Hypothalamus (tissue), 51 donors: ENCODE data around the gene LHB.

Experiments
- DNase-seq, 51 donors: peaks; one replicate each; lab custom pipeline; 2025; lab: John Stamatoyannopoulos, UW

Gene LHB

DNA sequence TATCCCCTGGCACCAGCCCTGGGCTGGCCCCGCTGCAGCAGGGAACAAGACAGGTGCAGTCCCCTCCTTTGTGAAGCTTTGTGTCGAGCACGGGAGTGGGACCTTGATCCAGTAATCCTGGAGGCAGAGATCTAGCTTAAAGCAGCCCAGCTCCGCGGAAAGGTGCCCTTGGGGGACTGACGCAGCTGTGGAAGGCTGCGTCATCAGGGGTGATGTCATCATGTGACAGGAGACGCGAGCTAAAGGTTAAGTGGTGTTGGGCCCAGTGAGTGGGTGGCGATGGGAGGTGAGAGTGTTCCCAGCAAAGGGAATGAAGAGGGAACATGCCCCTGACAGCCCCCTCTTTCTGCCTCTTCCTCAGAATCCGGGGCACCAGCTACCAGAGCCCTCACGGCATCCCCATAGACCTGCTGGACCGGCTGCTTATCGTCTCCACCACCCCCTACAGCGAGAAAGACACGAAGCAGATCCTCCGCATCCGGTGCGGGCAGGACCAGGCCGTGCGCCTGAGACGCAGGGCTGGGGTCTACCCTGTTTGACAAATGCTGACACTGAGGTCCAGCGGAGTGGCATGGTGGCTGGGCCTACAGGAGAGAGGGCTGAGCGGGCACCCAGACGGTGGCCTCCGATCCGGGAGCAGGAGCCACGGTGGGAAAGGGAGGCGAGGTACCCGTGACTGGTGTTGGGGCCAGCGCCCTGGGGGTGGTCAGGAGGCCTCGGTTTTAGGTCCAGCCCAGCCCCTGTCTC lies 2.6 kb downstream of the LHB start:
- no peak for DNase-seq

DNA sequence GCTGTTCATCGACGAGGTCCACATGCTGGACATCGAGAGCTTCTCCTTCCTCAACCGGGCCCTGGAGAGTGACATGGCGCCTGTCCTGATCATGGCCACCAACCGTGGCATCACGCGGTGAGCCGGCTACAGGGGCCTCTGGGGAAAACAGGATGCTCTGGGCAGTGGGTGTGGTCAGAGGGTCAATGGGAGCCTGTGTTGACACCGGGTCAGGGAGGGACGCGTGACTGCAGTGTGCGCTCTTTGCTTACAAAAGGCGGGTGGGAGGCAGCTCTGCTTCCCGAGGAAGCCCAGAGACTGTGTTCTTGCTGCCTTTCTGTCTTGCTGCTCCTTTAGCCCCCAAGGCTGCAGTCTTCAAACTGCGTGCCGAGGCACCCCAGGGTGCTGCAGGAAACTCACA lies 5.7 kb downstream of the LHB start:
- DNase-seq = no peak

DNA sequence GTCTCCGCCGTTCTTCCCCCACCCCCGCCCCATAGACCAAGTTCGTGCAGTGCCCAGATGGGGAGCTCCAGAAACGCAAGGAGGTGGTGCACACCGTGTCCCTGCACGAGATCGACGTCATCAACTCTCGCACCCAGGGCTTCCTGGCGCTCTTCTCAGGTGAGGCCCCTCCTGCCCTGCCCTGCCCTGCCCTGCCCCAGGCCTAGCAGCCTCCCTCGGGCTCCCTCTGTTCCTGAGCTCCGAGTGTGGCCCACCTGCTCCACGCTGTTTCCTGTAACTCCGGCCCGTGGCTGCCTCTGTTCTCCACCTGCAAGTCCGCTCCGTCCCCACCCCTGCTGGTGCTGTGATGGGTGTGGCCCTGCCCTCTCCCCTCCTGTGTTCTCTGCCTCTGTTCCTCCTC lies 6.4 kb downstream of the LHB start:
- DNase-seq = no peak

DNA sequence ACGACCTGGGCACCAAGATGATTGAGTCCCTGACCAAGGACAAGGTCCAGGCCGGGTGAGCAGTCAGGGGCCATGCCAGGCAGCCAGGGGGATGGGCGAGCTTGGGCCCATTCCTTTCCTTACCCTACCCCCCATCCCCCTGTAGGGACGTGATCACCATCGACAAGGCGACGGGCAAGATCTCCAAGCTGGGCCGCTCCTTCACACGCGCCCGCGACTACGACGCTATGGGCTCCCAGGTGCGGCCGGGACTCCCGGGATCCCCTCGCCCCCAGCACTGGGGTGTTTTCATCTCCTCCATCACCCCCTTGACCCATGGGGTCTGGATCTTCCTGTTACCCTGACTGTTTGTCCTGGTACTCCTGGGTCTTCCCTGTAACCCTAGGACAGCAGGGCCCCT lies 7.1 kb downstream of the LHB start:
- DNase-seq = no peak

DNA sequence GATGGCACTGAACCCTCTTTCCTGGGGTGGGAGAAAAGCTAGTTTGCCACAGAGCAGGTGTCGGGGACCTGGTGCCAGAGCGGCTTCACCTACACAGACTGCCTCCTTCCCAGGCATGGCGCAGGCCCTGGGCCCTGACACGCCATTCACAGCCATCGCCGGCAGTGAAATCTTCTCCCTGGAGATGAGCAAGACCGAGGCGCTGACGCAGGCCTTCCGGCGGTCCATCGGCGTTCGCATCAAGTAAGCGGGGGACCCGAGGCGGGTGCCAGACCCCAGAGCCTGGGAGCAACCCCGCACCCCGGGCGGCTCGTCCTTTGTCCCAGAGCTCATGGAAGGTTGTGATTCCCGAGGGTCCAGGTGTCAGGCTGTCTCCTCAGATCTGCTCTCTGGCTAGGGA lies 10.0 kb downstream of the LHB start:
- no peak for DNase-seq

DNA sequence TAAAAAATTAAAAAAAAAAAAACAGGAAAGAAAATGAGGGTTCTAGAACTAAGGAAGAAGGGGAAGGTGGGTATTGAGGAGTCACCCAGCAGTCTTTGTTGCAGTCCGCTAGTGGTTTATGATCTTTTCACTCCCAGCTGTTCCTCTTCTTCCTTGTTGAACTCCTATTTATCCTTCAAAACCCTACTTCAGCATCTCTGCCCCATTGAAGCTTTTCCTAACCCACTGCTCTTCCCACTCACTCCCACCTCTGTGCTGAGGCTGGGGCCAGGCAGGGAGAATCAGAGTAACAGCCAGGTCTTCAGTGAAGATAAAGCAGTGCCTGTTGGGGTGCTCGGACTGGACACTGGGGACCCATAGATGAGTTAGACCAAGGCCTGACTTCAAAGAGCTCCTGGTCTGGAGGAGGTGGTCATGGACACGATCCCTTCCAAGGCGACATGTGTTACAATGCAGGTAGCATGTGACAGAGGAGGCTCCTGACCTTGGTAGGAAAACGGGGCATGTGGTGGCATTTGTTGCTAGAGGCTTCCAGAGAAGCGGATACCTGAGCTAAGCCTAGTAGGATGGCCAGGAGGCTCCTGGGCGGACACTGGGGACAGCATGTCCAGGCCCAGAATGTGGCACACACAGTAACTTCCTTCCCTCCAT lies 11.8 kb downstream of the LHB start:
- DNase-seq = no peak

DNA sequence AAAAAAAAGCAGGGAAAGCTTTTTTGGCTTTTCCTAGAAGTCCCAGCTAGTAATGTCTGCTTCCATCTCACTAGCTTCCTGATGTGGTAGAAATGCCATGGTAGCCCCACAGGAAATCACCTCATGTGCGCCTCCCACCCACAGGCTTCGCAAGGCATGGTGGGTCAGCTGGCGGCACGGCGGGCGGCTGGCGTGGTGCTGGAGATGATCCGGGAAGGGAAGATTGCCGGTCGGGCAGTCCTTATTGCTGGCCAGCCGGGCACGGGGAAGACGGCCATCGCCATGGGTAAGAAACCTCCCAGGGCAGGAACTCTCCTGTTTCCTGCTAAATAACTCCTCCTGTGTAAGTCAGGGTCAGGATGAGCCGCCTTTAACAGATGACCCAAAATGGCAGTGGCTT lies 12.8 kb downstream of the LHB start:
- DNase-seq = no peak

DNA sequence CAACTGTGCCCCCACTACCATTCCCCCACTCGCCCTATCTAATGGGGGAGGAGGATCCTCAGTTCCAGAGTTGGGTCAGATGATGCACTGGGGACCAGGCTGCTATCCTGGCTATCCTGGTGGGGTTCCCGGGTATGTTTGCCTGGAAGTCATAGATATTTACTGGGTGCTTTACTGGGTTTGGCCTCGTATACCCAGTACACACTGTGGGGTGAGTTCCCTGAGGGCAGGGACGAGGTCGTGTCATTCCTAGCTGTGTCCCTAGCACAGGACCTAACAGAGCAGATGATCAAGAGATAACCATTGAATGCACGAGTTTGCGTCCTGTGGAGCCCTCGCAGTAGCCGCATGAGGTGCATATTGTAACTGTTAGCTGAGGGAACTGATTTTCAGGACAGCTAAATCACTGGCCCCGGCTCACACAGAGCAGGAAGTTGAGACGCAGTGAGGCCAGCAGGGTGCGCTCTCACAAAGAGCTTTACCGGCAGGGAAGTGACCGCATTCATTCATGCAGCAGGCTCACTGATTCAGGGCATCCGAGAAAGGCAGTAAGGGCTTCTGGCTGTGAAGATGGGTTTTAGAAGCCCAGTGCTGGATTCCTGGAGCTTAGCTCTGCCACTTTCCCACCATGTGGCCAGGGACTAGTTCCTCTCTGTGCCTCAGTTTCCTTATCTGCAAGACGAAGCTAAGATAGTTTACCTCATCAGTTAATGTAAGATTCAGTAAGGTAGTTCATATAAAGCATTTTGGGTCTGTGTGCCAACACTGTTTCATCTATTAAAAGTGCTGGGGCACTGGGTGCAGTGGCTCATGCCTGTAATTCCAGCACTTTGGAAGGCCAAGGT lies 17.2 kb downstream of the LHB start:
- peak in 9 of 51 donors; percentile 4 to 29 (median 11) for DNase-seq

DNA sequence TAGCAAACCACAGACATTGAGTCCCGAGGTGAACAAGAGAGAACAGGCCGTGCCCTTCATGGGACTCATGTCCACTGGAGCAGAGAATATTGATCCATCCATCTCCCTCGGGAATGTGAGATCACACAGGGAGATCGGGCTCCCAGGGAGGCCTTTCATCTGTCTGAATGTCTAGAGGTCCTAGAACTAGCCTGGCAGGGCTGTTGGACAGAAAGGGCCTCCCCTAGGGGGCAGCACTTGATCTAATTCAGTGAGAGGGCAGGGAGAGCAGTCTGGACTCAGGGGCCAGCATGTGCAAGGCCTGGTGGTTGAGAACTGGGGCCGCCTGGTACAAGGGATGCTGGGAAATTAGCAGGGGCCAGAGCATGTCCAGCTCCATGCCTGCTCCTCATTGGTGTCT lies 18.9 kb downstream of the LHB start:
- DNase-seq = no peak

DNA sequence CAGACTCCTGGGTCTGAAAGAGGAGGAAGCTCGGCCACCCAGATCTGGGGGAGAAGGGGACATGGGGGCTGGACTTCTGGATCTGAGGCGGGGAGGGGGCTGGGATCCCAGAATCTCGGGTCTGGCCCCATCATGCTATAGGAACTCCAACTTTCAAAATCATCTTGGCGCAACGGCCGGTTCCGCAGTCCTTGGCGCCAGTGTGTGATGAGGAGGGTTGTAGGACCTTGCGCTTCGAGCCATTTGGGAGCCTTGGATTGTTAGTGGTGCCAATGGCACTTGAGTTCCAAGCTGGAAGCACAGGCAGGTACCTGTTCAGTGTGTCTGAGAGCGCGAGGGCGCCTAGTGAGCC lies 22.9 kb downstream of the LHB start:
- no peak for DNase-seq

DNA sequence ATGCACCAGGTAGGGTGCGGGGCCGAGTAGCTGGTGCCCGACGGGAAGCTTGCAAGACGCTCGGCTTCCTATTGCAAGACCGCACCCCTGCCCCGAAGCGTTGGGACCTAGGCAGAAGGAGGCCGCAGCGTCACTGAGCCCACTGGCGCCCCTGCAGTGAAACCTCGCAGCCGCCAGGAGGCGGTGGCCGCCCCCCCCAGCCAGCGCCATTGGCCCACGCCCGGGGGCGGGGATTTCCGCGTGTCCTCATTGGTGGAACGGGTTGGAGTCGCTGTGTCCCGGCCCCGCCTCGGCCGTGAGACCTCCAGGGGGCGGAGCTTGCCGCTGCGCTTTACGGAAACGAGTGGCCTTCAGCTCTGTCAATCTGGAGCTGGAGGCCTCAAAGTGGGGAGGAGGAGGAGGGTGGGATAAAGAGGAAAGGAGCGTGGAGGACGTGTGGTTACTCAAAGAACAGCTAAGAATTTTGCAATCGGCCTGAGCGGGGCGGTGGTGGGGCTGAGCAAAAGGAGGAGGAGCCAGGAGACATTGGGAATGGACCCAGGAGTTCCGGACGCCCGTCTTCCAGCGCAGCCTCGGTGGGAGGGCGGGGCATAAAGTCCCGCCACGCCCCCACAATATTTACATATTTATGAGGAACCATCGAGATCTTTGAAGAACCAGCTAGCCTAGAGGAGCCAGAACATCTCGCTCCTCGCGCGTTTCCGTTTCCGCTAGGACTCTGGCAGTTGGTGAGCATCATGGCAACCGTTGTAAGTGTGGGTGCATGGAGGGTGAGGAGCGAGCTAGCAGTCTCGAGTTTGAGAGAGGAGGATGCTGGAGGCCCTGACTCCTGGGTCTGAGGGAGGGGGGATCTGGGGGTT lies 23.5 kb downstream of the LHB start, which contains the start of the genes GYS1 and RUVBL2:
Gene GYS1, minus strand, starts transcription at position 135 of the 860 bp plus-strand sequence. CDS start 197 bp downstream, outside the sequence.
Gene RUVBL2, plus strand, starts transcription at position 713 of the 860 bp plus-strand sequence. Its CDS starts 25 bp downstream, at position 738.
- DNase-seq = peak; percentile 79 to 100 (median 98)

DNA sequence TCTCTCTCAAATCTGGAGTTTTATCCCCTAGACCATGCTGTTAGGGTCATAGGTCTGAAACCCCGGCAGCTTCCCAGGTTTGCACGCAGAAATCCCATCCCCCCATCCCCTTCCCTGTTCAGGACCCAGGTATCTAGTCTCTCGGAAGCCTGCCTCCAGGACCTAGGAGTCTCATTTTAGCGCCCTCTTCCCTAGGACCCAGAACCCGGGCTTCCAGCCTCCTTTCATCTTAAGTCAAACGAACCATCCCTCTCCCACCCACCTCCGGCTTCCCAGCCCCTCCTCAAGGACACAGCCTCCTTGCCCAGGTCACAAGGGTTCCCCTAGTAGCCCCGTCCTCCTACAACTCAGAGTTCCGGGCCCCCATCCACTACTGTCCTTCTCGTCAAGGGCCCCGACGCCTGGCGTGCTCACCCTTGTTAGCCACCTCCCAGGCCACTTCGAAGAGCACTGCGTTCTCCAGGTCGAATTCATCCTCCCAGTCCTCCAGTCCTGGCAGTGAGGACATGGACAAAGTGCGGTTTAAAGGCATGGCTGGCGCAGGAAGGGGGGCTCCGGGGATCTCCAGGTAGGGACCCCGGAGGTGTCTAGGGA lies 24.2 kb downstream of the LHB start:
- peak in 18 of 51 donors; percentile 11 to 72 (median 45) for DNase-seq

DNA sequence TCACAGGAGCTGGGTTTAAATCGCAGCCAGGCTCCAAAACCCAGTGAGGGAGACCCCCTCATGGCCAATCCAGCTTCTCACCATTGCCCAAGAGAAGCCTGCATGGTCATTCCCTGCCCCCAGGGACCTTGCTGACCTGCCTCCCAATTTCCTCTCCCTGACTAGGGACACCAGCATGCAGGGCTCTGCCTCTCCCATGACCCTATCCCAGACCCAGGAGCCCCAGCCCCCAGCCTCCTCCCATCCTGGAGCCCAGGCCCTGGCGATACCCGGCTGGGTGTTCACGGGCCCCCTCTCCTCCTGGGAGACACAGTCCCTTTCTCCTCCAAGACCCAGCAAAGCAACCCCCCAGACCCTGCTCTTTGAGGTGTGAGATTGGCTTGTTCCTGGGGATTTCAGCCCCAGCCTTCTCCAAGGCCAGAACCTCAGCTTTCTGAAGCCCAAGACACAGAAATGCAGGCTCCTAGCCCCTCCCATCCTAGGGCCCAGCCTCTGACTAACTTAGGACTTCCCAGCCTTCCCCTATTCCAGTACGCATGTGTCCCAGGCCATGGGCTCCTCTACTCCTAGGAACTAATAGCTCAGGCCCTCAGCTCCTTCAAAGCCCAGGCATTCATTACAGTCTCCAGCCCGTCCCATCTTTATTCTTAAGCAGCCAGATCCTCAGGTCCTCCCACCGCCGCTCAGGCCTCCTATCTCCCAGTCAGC lies 24.9 kb downstream of the LHB start:
- DNase-seq = peak in 12 of 51 donors; percentile 3 to 44 (median 28)

DNA sequence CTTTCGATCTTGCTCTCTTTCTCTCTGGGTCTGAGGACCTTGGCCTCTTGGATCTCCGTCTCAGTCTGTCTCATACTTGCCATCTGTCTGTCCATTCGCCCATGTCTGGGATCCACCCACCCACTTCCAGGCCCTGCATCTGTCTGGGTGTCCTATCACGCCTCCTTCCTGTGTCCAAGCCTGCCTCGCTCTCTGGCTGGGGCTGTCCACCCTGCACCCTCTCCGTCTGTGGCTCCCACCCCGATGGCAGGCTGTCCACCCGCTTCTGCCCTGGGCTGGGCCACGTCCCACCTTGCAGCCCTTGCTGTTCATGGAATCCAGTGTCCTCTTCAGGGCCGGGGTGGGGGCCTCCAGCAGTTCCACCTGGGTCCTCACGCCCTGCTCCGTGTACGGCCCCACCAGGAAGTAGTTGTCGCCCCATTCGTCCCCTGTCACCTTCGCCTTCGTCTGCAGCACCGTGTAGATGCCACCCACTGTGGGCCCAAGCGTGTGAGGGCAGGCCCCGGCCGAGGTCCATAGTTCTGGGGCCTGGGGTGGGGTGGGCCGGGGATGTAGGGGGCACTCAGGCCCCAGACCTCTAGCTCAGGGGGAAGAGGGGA lies 25.8 kb downstream of the LHB start:
- DNase-seq = no peak

DNA sequence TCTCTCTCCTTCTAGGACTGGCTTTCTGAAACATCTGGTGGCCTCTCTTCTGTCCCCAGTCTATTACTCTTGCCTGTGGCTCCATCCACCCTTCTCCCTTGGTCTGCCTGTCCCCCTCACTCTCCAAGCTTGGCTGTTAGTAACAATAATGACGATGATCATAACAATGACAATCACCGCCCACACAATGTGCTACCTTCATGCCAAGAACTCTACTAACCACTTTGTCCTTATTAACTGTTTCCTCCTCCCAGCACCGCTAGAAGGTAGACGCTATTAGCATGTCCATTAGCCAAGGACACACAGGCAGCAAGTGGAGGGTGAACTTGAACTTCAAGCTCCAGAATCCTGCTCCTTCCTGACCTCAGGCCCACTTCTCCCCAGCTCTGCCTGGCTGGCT lies 26.5 kb downstream of the LHB start:
- DNase-seq = no peak

DNA sequence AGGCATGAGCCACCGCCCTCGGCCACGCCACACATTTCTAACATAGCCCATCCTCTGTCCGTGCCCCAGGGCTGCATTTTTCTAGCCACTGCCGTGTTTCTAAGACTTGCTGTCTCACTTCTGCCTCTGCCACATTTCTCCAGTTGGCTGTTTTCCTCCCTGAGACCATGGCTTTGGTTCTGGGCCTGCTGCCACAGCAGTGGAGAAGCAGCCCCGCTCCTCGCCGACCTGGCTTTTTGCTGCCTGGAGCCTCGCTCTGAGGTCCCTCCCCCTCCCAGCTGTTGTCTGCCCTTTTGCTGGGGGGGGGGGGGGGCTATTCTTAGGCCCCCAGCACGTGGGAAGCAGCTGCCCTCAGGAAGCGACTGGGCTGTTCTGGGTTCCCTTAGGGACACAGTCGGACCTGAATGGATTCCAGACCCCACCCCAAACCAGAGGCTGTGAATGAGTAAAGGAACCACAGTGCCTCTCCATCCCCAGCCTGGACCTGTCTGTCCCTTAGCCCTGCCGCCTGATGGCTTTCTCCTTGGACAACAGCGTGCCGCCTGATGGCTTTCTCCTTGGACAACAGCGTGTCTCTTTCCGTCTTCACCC lies 27.1 kb downstream of the LHB start:
- peak in 21 of 51 donors; percentile 5 to 59 (median 34) for DNase-seq

DNA sequence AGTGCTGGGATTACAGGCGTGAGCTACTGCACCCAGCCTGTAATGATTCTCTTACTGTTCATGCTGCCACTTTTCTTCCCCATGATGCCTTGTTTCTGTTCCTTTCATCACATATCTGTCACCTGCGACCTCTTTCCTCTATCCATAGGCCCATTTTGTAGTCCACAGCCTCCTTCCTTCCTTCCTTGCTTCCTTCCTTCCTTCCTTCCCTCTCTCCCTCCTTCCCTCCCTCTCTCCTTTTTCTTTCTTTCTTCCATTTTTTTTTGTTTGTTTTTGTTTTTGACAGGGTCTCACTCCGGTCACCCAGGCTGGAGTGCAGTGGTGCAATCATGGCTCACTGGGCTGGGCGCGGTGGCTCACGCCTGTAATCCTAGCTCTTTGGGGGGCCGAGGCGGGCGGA lies 28.0 kb downstream of the LHB start:
- no peak for DNase-seq

DNA sequence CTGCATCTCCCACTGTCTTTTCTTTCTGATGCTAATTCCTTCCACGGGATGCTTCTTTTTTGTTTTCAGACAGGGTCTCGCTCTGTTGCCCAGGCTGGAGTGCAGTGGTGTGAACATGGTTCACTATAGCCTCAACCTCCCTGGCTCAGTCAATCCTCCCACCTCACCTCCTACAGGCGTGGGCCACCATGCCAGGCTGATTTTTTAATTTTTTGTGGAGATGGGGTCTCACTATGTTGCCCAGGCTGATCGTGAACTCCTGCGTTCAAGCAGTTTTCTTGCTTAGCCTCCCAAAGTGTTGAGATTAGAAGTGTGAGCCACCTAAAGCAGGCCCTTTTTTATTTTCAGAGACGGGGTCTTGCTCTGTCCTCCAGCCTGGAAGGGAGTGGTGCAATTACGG lies 28.6 kb downstream of the LHB start:
- no peak for DNase-seq

DNA sequence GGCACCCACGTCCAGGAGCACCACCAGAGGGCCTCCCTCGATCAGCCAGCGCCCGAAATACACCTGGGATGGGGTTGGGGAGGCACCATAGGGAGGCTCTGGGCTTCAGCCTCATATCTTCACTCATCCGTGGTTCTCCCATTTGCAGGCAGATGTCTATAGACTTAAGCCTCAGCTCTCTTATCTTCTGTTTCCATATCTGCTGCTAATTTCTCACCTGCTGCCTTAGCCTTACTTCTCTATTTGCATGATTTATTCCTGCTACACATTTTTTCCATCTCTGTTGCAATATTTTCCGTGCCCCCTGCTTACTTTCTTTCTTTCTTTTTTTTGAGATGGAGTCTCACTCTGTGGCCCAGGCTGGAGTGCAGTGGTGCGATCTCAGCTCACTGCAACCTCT lies 29.6 kb downstream of the LHB start:
- no peak for DNase-seq
